NCI-H2171 treated with DMSO at 0.1 percent for 48 hours (cell line): Measurements from ENCODE around the gene SEMA4D.

ENCODE experiments used
- DNase-seq: peaks from one replicate; lab custom pipeline; 2025; lab: John Stamatoyannopoulos, UW

The SEMA4D gene

GRCh38 chr9:89465726-89466308 lies 32.1 kb downstream of the SEMA4D start:
- no peak for DNase-seq

- no peak for DNase-seq
Measured at GRCh38 chr9:89465001-89465451, 32.9 kb downstream of the SEMA4D start.

GRCh38 chr9:89464300-89464901 lies 33.5 kb downstream of the SEMA4D start:
- no peak for DNase-seq

- DNase-seq = no peak
Measured at GRCh38 chr9:89462817-89463683, 34.9 kb downstream of the SEMA4D start.

- no peak for DNase-seq
Measured at GRCh38 chr9:89462199-89462598, 35.7 kb downstream of the SEMA4D start.

- DNase-seq = no peak
Measured at GRCh38 chr9:89461265-89461664, 36.6 kb downstream of the SEMA4D start.

GRCh38 chr9:89460551-89460950 lies 37.4 kb downstream of the SEMA4D start:
- DNase-seq = no peak

- DNase-seq = no peak
Measured at GRCh38 chr9:89458768-89459496, 39.0 kb downstream of the SEMA4D start.

- DNase-seq = no peak
Measured at GRCh38 chr9:89457376-89457855, 40.5 kb downstream of the SEMA4D start.

GRCh38 chr9:89455356-89455824 lies 42.5 kb downstream of the SEMA4D start:
- no peak for DNase-seq

- no peak for DNase-seq
Measured at GRCh38 chr9:89454498-89455355, 43.2 kb downstream of the SEMA4D start.

- DNase-seq = no peak
Measured at GRCh38 chr9:89453452-89453851, 44.5 kb downstream of the SEMA4D start.

GRCh38 chr9:89452561-89452960 lies 45.4 kb downstream of the SEMA4D start:
- DNase-seq = no peak

- DNase-seq = no peak
Measured at GRCh38 chr9:89450213-89450612, 47.7 kb downstream of the SEMA4D start.

GRCh38 chr9:89449261-89449671 lies 48.6 kb downstream of the SEMA4D start:
- no peak for DNase-seq

GRCh38 chr9:89448821-89449220 lies 49.1 kb downstream of the SEMA4D start:
- no peak for DNase-seq

GRCh38 chr9:89448381-89448780 lies 49.5 kb downstream of the SEMA4D start:
- DNase-seq = no peak

GRCh38 chr9:89447416-89447815 lies 50.5 kb downstream of the SEMA4D start:
- no peak for DNase-seq

- DNase-seq = no peak
Measured at GRCh38 chr9:89446961-89447310, 51.0 kb downstream of the SEMA4D start.

- DNase-seq = no peak
Measured at GRCh38 chr9:89446261-89446960, 51.5 kb downstream of the SEMA4D start.
